ENCODE data around the gene DACH1. TPM values are rescaled to one million over a fixed set of nuclear protein-coding genes. Genes with fewer than 3 reads are reported as not detected.

The DACH1 gene
- total and polyA plus RNA-seq, 9 donors: 4.3 to 11.7 (median 10.5) TPM

DNA sequence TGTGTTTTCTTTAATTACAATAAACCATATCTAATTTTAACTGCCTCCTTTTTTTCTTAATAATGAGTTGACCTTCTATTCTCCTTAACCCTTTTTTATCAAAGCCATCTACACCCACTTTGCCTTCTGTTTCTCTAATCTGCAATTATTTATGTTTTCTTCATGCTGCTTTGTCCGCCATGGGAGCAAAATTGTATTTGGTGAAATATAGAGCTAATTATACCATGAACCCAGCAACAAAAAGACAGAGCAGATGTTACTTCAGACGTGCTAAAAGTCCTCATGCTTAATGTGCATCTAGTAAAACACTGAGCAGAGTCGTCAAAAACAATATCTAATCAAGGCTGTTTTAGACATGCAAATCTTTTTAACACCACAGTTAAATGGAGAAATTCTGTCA lies 264.7 kb downstream of the DACH1 start:
- WGBS (ENCODE audit: insufficient coverage): no CpG with 5 or more reads among the region's 3 CpGs
- no peak for DNase-seq
- no peaks in the 10 kb centered on the region for H3K9me3 ChIP-seq (replicated peaks; ENCODE audit: control insufficient read depth, low read depth, low read length)
- no peak overlapping the region for H3K27ac ChIP-seq (ENCODE audit: low read length)
- H3K27me3 ChIP-seq (ENCODE audit: control insufficient read depth, insufficient read depth, low read length): no peaks in the 10 kb centered on the region
- H3K36me3 ChIP-seq (ENCODE audit: control insufficient read depth, insufficient read depth, low read length): no peaks in the 10 kb centered on the region
- no peak overlapping the region for H3K4me3 ChIP-seq (ENCODE audit: low read length)
- H3K4me1 ChIP-seq (ENCODE audit: control insufficient read depth, insufficient read depth, low read length): no peaks in the 10 kb centered on the region

DNA sequence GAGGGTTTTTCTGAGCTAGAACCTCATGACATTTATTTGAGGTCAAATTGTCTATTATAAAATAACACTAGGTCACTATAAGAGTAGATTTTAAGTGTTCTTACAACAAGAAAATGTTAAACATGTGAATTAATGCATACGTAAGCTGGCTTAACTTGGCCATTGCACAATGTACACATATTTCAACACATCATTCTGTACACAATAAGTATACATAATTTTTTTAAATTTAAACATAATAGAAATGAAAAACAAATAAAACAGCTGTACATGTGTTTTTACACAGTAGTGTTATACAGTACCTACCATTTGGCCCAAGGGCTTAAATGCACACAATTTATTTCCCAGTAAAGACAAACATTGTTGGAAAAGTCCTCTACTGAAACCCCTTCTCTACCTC lies 269.9 kb downstream of the DACH1 start:
- WGBS (ENCODE audit: insufficient coverage): no CpG with 5 or more reads among the region's 1 CpG
- Histone ChIP-seq H3K36me3 (ENCODE audit: control insufficient read depth, insufficient read depth, low read length) (no peaks in the 10 kb centered on the region), H3K4me1 (ENCODE audit: control insufficient read depth, insufficient read depth, low read length) (no peaks in the 10 kb centered on the region), H3K27ac (ENCODE audit: low read length) (no peak overlapping the region), H3K4me3 (ENCODE audit: low read length) (no peak overlapping the region), H3K27me3 (ENCODE audit: control insufficient read depth, insufficient read depth, low read length) (no peaks in the 10 kb centered on the region), H3K9me3 (replicated peaks; ENCODE audit: control insufficient read depth, low read depth, low read length) (no peaks in the 10 kb centered on the region)
- no peak for DNase-seq

GRCh38 chr13:71596116-71596515 lies 270.9 kb downstream of the DACH1 start:
- H3K27ac ChIP-seq (ENCODE audit: low read length): no peak overlapping the region
- DNase-seq: no peak
- no CpG with 5 or more reads among the region's 3 CpGs for WGBS (ENCODE audit: insufficient coverage)
- no peaks in the 10 kb centered on the region for H3K27me3 ChIP-seq (ENCODE audit: control insufficient read depth, insufficient read depth, low read length)
- no peak overlapping the region for H3K4me3 ChIP-seq (ENCODE audit: low read length)
- H3K4me1 ChIP-seq (ENCODE audit: control insufficient read depth, insufficient read depth, low read length): no peaks in the 10 kb centered on the region
- no peaks in the 10 kb centered on the region for H3K9me3 ChIP-seq (replicated peaks; ENCODE audit: control insufficient read depth, low read depth, low read length)
- H3K36me3 ChIP-seq (ENCODE audit: control insufficient read depth, insufficient read depth, low read length): no peaks in the 10 kb centered on the region

DNA sequence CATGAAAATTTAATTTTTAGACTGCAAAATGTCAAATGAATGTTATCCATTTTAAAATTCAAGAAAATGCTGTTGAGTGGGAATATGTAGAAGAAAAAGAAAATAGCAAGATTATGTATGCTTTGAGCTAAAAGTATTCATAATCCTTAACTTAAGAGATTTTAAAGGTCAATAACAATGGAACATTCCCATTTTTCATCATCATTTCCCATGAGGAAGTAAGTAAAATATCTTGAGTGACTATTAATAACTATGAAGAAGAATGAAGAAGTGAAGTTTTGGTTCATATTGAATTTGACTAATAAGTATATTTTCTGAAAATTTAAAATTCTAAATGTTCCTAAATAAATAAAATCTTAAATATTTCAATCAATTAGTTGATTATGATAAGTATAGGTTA lies 273.4 kb downstream of the DACH1 start:
- H3K36me3 ChIP-seq (ENCODE audit: control insufficient read depth, insufficient read depth, low read length): no peaks in the 10 kb centered on the region
- H3K27ac ChIP-seq (ENCODE audit: low read length): no peak overlapping the region
- no peaks in the 10 kb centered on the region for H3K4me1 ChIP-seq (ENCODE audit: control insufficient read depth, insufficient read depth, low read length)

DNA sequence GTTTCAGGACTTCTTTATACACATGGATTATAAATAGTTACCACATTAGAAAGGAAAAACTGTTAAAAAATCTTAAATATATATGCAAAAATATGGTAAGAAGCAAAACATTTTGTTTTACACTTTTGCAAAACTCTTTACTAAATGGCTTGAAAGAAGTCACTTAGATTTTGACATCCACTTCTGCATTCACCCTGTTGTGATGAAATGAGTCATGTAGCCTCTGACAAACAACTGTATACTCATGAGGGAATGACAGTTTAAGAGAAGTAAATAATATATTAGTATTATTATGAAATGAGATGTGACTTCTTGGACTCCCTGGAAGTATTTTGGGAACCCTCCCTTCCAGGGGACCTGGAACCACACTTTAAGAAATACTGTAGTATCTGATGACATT lies 275.6 kb downstream of the DACH1 start:
- no peaks in the 10 kb centered on the region for H3K4me1 ChIP-seq (ENCODE audit: control insufficient read depth, insufficient read depth, low read length)
- H3K27me3 ChIP-seq (ENCODE audit: control insufficient read depth, insufficient read depth, low read length): no peaks in the 10 kb centered on the region
- no peak overlapping the region for H3K27ac ChIP-seq (ENCODE audit: low read length)
- no peak overlapping the region for H3K4me3 ChIP-seq (ENCODE audit: low read length)
- H3K9me3 ChIP-seq (replicated peaks; ENCODE audit: control insufficient read depth, low read depth, low read length): no peaks in the 10 kb centered on the region
- no peak for DNase-seq
- H3K36me3 ChIP-seq (ENCODE audit: control insufficient read depth, insufficient read depth, low read length): no peaks in the 10 kb centered on the region

More for the DNA sequence above, 273.4 kb downstream of the DACH1 start:
- no peak for DNase-seq
- Histone ChIP-seq H3K9me3 (replicated peaks; ENCODE audit: control insufficient read depth, low read depth, low read length) (no peaks in the 10 kb centered on the region), H3K27me3 (ENCODE audit: control insufficient read depth, insufficient read depth, low read length) (no peaks in the 10 kb centered on the region), H3K4me3 (ENCODE audit: low read length) (no peak overlapping the region)

GRCh38 chr13:71590654-71591148 lies 276.3 kb downstream of the DACH1 start:
- no peaks in the 10 kb centered on the region for H3K9me3 ChIP-seq (replicated peaks; ENCODE audit: control insufficient read depth, low read depth, low read length)
- no peak overlapping the region for H3K27ac ChIP-seq (ENCODE audit: low read length)
- WGBS (ENCODE audit: insufficient coverage): no CpG with 5 or more reads among the region's 3 CpGs
- H3K27me3 ChIP-seq (ENCODE audit: control insufficient read depth, insufficient read depth, low read length): no peaks in the 10 kb centered on the region
- H3K4me1 ChIP-seq (ENCODE audit: control insufficient read depth, insufficient read depth, low read length): no peaks in the 10 kb centered on the region
- no peak overlapping the region for H3K4me3 ChIP-seq (ENCODE audit: low read length)
- DNase-seq: no peak
- no peaks in the 10 kb centered on the region for H3K36me3 ChIP-seq (ENCODE audit: control insufficient read depth, insufficient read depth, low read length)

GRCh38 chr13:71589032-71589431 lies 278.0 kb downstream of the DACH1 start:
- no CpG with 5 or more reads among the region's 2 CpGs for WGBS (ENCODE audit: insufficient coverage)
- DNase-seq: no peak
- H3K4me3 ChIP-seq (ENCODE audit: low read length): no peak overlapping the region
- H3K27me3 ChIP-seq (ENCODE audit: control insufficient read depth, insufficient read depth, low read length): no peaks in the 10 kb centered on the region
- no peaks in the 10 kb centered on the region for H3K9me3 ChIP-seq (replicated peaks; ENCODE audit: control insufficient read depth, low read depth, low read length)
- no peaks in the 10 kb centered on the region for H3K4me1 ChIP-seq (ENCODE audit: control insufficient read depth, insufficient read depth, low read length)
- no peaks in the 10 kb centered on the region for H3K36me3 ChIP-seq (ENCODE audit: control insufficient read depth, insufficient read depth, low read length)
- H3K27ac ChIP-seq (ENCODE audit: low read length): no peak overlapping the region

DNA sequence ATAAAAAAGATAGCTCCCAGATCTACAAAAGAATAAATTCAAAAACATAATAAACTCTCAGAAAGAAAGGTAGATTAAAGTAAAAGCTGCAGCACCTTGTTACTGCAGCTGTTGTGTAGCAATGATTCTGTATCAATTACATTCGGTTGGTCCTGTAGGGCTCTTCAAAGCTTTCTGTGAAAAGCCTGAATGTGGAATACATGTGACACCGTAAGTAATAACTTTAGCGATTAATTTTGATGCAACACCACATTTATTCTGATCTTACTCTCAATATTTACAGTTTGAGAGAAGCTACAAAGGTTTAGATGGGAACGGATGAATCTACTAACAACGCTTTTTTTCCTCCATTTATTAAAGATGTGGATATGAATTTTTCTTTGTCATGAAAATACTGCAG lies 279.2 kb downstream of the DACH1 start:
- H3K9me3 ChIP-seq (replicated peaks; ENCODE audit: control insufficient read depth, low read depth, low read length): no peaks in the 10 kb centered on the region
- H3K4me1 ChIP-seq (ENCODE audit: control insufficient read depth, insufficient read depth, low read length): no peaks in the 10 kb centered on the region
- no CpG with 5 or more reads among the region's 5 CpGs for WGBS (ENCODE audit: insufficient coverage)

DNA sequence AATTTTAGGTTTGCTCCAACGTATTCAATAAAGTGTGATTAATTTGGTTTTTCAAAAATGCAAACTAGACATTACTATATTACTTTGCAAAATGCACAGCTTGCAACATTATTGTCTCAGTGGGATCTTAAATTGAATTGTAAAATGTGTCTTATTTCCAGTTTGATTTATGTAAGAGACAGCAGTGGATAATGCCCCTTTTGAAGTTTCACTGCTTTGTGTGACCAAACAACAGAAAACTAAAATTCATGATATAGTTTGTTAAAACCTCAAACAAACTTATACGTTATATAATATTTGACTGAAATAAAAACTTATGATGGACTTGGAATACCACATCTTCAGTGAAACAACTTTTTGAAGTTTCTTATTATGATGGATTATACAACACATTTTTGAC lies 279.8 kb downstream of the DACH1 start:
- Histone ChIP-seq H3K27ac (ENCODE audit: low read length) (no peak overlapping the region), H3K4me1 (ENCODE audit: control insufficient read depth, insufficient read depth, low read length) (no peaks in the 10 kb centered on the region), H3K36me3 (ENCODE audit: control insufficient read depth, insufficient read depth, low read length) (no peaks in the 10 kb centered on the region), H3K4me3 (ENCODE audit: low read length) (no peak overlapping the region), H3K27me3 (ENCODE audit: control insufficient read depth, insufficient read depth, low read length) (no peaks in the 10 kb centered on the region), H3K9me3 (replicated peaks; ENCODE audit: control insufficient read depth, low read depth, low read length) (no peaks in the 10 kb centered on the region)
- no peak for DNase-seq
- WGBS (ENCODE audit: insufficient coverage): no CpG with 5 or more reads among the region's 2 CpGs

More for the DNA sequence above, 279.2 kb downstream of the DACH1 start:
- no peaks in the 10 kb centered on the region for H3K36me3 ChIP-seq (ENCODE audit: control insufficient read depth, insufficient read depth, low read length)
- DNase-seq: no peak
- H3K27me3 ChIP-seq (ENCODE audit: control insufficient read depth, insufficient read depth, low read length): no peaks in the 10 kb centered on the region
- H3K27ac ChIP-seq (ENCODE audit: low read length): no peak overlapping the region
- no peak overlapping the region for H3K4me3 ChIP-seq (ENCODE audit: low read length)

- no peak overlapping the region for H3K27ac ChIP-seq (ENCODE audit: low read length)
- WGBS (ENCODE audit: insufficient coverage): 100% methylated on average over 2 of the region's 5 CpGs
- DNase-seq: no peak
Measured at GRCh38 chr13:71583581-71583980, 283.4 kb downstream of the DACH1 start.

GRCh38 chr13:71580614-71581013 lies 286.4 kb downstream of the DACH1 start:
- WGBS (ENCODE audit: insufficient coverage): 79% methylated on average over 3 of the region's 3 CpGs
- Histone ChIP-seq H3K9me3 (replicated peaks; ENCODE audit: control insufficient read depth, low read depth, low read length) (no peaks in the 10 kb centered on the region), H3K27me3 (ENCODE audit: control insufficient read depth, insufficient read depth, low read length) (no peaks in the 10 kb centered on the region), H3K4me1 (ENCODE audit: control insufficient read depth, insufficient read depth, low read length) (no peaks in the 10 kb centered on the region), H3K27ac (ENCODE audit: low read length) (no peak overlapping the region), H3K36me3 (ENCODE audit: control insufficient read depth, insufficient read depth, low read length) (no peaks in the 10 kb centered on the region), H3K4me3 (ENCODE audit: low read length) (no peak overlapping the region)
- DNase-seq: no peak

More at GRCh38 chr13:71583581-71583980, 283.4 kb downstream of the DACH1 start:
- Histone ChIP-seq H3K9me3 (replicated peaks; ENCODE audit: control insufficient read depth, low read depth, low read length) (no peaks in the 10 kb centered on the region), H3K27me3 (ENCODE audit: control insufficient read depth, insufficient read depth, low read length) (no peaks in the 10 kb centered on the region), H3K4me1 (ENCODE audit: control insufficient read depth, insufficient read depth, low read length) (no peaks in the 10 kb centered on the region), H3K36me3 (ENCODE audit: control insufficient read depth, insufficient read depth, low read length) (no peaks in the 10 kb centered on the region), H3K4me3 (ENCODE audit: low read length) (no peak overlapping the region)

Measured in muscle of leg (tissue), 11 donors.